Colon (tissue), 2 donors: ENCODE results near the gene EPHB4.
"Not testable (repeated sequence)": the region's sequence is repeated elsewhere in the genome, so short reads cannot be mapped to it uniquely, and the experiment has no call there.

Experiments
- FAIRE-seq: peaks from 2 replicates; lab custom pipeline; 2012; peaks lifted over from hg19 to GRCh38; lab: Jason Lieb, UNC
- donor health status: control.
- donor health status: control.

EPHB4 gene

DNA sequence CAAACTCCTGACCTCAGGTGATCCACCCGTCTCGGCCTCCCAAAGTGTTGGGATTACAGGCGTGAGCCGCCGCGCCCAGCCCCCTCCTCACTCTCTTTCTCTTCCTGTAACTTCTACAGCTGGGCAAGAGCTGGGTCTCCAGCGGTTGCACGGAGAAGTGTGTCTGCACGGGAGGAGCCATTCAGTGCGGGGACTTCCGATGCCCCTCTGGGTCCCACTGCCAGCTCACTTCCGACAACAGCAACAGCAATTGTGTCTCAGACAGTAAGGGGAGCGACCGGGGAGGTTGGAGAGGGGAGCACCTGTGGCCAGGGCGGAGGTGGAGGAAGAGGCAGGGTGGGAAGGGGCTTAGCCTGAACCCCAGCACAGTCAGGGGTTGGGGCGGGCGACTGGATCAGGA lies 41.4 kb downstream of the EPHB4 start:
- no peak for FAIRE-seq

DNA sequence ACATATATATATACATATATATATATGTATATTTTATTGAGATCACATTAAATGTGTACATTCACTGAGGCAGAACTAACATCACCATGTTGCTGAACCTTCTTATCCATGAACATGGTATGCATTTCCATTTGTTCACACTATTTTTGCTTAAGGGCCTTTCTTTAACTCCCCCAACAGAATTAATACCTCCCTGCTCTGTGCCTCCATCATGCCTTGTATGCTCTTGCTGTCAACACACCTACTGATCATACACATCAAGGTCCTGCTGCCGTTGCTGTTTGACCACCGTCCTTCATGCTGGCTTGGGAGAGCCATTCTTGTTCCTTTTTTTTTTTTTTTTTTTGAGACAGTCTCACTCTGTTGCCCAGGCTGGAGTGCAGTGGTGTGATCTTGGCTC lies 43.5 kb downstream of the EPHB4 start:
- FAIRE-seq, result no peak

DNA sequence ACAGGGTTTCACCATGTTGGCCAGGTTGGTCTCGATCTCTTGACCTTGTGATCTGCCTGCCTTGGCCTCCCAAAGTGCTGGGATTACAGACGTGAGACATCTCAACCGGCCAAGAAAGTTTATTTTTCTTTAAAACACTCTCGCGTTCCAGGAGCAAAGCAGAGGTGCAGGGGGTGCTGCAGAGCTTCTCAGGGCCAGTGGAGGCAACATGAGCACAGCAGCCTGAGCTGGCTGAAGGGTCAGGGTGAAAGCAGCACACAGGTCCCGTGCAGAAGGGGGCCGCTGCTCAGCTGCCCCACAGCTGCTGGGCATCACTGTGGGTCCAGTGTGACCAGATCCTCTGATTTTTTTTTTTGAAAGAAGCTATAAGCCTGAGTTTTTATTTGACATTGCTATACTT lies 46.1 kb downstream of the EPHB4 start:
- FAIRE-seq, result no peak

DNA sequence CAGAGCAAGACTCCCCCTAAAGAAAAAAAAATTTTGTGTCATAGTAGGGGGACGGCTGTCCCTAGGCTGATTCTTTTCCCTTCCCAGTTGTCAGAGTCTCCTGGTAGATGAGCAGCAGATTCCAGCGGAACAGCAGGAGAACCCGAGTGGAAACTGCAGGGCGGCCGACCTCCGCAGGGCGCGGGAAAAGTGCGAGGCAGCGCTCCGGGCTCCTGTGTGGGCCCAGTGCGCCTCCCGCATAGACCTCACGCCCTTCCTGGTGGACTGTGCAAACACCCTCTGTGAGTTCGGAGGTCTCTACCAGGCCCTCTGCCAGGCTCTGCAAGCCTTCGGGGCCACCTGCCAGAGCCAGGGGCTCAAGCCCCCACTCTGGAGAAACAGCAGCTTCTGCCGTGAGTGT lies 48.0 kb downstream of the EPHB4 start:
- no peak for FAIRE-seq

DNA sequence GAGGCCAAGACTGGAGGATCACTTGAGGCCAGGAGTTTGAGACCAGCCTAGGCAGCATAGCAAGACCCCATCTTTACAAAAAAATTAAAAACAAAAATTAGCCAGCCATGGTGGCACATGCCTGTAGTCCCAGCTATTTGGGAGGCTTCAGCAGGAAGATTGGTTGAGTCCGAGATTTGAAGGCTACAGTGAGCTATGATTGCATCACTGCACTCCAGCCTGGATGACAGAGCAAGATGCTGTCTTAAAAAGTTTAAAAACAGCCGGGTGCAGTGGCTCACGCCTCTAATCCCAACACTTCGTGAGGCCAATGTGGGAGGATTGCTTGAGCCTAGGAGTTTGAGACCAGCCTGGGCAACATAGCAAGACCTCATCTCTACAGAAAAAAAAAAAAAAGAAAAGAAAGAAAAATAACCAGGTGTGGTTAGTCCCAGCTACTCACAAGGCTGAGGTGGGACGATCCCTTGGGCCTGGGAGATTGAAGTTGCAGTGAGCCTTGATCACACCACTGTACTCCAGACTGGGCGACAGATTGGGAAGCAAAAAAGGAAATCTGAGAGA lies 49.2 kb downstream of the EPHB4 start:
- FAIRE-seq, result no peak

DNA sequence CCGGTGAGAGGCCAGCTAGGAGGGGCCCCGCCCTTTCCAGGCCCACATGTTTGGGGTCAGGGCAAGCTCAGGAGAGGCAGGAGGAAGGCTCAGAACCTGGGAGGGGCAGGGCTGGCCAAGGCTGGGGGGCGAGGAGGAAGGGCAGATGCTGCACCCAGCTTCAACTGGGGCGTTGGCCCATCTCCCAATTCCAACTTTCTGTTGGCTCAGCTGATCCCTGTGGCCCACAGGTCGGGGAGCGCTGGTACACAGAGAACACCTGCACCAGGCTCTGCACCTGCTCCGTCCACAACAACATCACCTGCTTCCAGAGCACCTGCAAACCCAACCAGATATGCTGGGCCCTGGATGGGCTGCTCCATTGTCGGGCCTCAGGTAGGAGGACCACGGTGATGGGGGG lies 53.8 kb downstream of the EPHB4 start:
- FAIRE-seq, result no peak

DNA sequence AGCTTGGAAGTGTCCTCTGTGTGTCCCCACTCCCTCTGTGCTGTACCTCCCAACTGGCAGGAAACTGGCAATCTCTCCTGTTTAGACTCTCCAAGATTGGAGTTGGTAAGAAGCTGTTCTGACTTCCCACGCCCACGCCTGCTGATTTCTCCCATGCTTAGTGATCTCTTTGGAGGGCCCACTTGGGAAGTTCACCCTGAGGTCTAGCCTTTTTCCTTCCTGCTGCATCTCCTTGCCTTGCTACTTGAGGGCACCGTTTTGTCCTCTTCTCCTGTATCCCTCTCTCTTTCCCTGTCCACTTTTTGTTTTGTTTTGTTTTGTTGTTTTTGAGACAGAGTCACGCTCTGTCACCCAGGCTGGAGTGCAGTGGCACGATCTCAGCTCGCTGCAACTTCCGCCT lies 58.5 kb downstream of the EPHB4 start:
- FAIRE-seq, result no peak

DNA sequence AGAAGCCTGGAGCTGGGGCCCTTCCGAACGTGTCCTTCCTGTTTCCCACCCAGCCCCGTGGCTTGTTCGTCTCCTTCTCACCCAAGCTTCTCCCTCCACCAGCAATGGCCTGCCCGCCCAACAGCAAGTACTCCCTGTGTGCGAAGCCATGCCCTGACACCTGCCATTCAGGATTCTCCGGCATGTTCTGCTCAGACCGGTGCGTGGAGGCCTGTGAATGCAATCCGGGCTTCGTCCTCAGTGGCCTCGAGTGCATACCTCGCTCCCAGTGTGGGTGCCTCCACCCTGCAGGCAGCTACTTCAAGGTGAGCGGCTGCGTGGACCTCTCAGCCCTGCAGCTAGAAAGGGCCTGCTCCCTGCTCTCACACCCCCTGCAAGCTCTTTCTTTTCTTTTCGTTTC lies 62.1 kb downstream of the EPHB4 start:
- no peak for FAIRE-seq

DNA sequence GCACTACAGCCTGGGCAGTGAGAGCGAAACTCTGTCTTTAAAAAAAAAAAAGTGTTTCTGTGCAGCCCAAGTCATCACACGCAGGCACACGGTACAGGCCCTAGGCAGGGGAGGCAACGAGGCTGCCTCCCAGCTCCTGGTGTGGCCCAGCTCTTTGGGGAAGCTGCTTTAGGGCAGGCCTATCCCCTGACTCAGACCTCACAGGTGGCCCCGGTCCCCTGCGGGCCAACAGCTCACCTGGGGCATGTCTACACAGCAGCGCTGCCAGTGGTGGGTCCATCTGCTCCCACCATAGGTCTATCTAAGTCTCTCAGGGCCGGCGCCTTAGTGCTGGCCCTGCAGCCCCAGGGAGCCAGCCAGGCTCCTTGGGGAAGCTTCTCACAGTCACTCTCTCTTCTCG lies 62.5 kb downstream of the EPHB4 start:
- no peak for FAIRE-seq

DNA sequence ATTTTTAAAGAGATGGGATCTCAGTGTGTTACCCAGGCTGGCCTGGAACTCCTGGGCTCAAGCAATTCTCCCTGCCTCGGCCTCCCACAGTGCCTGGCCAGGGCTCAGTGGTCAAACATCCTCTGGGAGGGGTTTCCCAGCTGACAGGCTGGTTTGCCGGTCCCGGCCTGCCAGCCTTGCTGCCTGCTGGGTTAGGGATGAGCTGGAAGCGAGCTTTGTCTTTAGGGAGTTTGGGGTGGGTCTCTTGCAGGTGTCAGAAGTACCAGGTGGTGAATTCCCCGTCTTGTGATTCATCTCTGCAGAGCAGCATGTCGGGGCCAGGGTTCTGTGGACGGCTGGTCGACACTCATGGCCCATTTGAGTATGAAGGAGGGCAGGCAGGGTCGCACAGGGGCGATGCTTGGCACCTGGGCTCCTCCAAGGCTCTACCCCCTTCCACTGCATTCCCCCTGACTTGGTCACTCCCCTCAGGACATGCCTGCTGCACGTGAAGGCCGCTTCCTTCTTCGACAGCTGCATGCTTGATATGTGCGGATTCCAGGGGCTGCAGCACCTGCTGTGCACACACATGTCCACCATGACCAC lies 63.7 kb downstream of the EPHB4 start:
- FAIRE-seq, result no peak

DNA sequence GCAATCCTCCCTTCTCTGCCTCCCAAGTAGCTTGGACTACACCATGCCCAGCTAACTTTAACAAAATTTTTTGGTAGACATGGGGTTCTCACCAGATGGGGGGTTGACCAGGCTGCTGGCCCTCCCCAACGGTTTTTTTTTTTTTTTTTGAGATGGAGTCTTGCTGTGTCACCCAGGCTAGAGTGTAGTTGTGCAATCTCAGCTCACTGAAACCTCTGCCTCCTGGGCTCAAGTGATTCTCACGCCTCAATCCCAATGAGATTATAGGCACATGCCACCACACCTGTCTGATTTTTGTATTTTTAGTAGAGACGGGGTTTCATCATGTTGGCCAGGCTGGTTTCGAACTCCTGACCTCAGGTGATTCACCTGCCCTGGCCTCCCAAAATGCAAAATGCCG lies 64.5 kb downstream of the EPHB4 start:
- not testable (repeated sequence) for FAIRE-seq

DNA sequence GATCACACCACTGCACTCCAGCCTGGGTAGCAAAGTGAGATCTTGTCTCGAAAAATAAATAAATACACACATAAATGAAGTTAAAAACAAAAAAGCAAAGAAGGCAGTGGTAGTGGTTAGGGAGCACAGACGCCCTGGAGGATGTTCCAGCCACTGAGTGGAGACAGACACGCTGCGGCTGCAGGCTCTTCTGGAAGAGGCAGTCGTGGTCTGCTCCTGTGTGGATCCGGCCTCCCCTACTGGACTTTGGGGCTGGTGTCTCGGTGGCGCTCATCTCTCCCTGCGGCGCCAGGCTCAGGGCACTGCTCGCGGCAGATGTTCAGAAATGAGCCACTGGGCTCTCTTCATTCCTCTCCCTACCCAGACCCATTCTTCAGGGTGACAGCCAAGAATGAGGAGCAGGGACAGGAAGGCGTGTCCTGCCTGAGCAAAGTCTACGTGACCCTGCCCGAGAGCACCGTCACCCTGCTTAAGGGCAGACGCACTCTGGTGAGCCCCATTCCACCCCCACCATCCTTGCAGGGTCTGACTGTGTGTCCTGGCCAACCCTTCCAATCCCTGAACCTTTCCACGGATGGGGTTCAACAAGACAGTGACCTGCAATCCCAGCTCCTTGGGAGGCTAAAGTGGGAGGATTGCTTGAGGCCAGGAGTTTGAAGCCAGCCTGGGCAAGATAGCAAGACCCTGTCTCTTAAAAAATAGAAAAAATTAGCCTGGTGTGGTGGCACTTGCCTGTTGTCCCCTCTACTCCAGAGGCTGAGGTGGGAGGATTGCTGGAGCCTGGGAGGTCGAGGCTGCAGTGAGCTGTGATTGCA lies 67.8 kb downstream of the EPHB4 start:
- FAIRE-seq, result no peak

DNA sequence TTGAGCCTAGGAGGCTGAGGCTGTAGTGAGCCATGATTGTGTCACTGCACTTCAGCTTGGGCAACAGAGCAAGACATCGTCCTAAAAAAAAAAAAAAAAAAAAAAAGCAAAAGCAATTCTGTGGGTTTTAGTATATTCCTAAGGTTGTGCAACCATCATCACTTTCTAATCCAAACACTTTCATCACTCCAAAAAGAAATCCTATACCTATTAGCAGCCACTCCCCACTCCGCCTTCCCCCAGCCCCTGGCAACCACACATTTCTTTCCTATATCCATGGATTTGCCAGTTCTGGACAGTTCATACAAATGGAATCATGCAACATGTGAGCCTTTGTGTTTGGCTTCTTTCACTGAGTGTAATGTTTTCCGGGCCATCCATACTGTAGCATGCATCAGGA lies 73.6 kb downstream of the EPHB4 start:
- no peak for FAIRE-seq

DNA sequence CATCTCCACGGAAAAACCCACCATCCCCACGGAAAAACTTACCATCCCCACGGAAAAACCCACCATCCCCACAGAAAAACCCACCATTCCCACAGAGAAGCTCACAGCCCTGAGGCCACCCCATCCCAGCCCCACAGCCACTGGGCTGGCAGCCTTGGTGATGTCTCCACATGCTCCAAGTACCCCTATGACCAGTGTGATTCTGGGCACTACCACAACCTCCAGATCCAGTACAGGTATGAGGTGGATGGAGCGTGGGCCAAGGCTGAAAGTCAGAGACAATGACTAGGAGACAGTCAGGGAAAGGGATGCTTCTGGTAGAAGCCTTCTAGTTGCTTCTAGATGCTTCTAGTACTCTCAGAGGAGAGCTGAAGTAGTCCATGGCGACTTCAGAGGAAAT lies 74.3 kb downstream of the EPHB4 start:
- no peak for FAIRE-seq
